ENCODE results near the gene DENND1A.

The DENND1A gene

DNA sequence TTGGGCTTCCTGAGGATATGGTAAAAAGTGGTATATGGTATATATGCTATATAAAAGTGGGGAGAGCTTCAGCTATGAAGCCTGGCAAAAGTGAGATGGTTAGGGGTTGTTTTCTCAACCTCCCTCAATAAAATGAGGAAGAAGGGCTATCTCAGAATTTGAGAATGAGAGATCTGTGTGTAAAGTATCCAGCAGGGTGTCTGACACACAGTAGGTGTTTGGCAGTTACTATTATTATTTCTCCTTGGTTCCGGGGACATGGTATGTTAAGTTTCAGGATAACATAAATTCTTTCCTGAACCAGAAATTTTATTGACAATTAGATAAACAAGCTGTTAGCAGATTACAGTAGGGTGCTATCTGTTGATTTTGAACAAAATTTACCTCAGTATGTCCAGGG is 94.1 kb downstream of the DENND1A start:
- TF ChIP-seq, protein P1, sequence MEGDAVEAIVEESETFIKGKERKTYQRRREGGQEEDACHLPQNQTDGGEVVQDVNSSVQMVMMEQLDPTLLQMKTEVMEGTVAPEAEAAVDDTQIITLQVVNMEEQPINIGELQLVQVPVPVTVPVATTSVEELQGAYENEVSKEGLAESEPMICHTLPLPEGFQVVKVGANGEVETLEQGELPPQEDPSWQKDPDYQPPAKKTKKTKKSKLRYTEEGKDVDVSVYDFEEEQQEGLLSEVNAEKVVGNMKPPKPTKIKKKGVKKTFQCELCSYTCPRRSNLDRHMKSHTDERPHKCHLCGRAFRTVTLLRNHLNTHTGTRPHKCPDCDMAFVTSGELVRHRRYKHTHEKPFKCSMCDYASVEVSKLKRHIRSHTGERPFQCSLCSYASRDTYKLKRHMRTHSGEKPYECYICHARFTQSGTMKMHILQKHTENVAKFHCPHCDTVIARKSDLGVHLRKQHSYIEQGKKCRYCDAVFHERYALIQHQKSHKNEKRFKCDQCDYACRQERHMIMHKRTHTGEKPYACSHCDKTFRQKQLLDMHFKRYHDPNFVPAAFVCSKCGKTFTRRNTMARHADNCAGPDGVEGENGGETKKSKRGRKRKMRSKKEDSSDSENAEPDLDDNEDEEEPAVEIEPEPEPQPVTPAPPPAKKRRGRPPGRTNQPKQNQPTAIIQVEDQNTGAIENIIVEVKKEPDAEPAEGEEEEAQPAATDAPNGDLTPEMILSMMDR (IDR thresholded peaks at IDR 0.05; ENCODE audit: low read depth, low read length) = no peak
- no peak overlapping the region for H3K4me3 ChIP-seq (ENCODE audit: low read depth, low read length)

DNA sequence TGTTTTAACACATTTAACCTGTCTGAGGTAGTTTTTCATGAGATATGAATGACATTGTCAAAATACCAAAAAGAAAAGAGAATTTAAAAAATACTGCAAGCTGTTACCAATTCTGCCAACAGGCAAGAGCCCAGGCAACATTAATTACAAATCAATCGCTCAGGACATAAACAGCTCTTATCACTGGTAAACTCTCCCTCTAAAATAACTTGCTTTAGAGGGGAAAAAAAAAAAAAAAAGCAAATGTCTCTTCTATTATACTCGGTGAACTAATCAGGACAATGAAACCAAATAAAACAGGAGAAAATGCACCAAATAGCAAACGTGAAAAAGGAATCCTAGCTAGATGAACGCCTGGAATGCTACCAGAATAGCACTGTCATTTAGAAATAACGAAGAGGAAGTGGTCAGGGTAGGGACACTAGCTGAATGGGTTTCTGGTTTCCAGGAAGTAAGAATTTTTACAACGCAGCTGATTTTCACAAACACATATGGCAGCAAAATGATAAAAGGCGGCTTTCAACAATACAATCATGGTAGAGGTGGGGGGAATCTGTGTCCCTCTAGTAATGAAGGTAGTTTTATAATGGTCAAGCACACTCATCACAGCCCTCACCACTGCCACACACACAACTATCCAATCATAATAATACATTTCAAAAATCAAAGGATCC is 94.9 kb downstream of the DENND1A start:
- TF ChIP-seq, protein P1 (IDR thresholded peaks at IDR 0.05; ENCODE audit: low read depth, low read length) = no peak
- no peak overlapping the region for H3K4me3 ChIP-seq (ENCODE audit: low read depth, low read length)

DNA sequence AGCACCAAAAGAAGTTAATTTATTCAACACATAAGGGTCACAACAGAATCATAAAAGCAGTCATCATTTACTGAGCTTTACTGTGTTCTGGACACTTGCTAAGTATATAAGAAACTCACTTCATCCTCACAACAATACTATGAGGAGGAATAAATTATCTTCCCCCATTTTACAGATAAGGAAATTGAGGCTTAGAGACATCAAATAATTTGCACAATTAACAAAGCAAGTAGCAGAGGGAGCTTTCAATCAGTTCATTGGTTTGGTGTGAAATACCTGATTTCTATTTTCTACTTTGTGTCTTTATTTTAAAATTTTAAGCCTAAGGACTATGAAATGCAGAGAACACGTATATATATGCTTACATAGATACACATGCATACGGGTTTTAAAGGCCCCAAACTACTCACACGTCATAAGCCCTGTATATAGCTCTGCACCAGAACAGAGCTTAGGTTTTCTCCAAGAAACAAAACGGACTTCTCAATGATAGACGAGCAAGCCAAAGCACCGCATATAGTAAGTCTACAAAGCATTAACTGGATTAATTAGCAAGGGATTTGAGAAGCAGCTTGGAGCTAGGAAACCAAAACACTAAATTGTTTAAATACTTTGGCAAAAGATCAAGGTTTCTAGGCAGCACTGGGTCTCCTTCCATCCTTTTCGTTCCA is 95.6 kb downstream of the DENND1A start:
- TF ChIP-seq, protein P1 (IDR thresholded peaks at IDR 0.05; ENCODE audit: low read depth, low read length) = no peak
- no peak overlapping the region for H3K4me3 ChIP-seq (ENCODE audit: low read depth, low read length)

DNA sequence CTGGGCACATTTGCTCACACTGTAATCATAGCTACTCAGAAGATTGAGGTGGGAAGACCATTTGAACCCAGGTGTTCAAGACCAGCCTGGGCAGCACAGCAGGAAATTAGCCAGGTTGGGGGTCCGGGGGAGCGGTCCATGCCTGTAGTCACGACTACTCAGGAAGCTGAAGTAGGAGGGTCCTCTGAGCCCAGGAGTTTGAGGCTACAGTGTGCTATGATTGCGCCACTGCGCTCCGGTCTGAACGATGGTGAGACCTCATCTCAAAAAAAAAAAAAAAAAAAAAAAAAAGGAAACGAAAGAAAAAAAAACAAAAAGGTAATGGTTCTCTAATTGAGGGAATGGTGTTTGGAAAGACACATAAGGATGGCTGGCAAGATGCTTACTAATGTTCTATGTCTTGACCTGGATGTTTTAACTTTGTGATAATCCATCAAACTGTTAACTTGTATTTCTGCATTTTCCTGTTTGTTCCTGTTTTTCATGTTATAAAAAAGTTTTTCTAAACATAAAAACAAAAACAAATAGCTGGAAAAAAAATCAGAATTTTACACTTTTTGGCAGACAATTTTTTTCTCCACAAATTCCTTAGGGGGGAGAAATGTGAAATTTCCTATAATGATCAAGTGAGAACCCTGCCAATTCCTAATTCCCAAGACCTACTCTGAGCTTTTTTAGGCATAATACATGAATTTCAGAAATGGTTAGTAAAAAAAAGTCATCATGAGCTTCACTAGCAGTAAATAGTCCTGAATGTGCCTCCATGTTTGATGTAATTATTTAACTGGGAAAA is 96.9 kb downstream of the DENND1A start:
- TF ChIP-seq, protein P1 (IDR thresholded peaks at IDR 0.05; ENCODE audit: low read depth, low read length) = no peak
- no peak overlapping the region for H3K4me3 ChIP-seq (ENCODE audit: low read depth, low read length)

DNA sequence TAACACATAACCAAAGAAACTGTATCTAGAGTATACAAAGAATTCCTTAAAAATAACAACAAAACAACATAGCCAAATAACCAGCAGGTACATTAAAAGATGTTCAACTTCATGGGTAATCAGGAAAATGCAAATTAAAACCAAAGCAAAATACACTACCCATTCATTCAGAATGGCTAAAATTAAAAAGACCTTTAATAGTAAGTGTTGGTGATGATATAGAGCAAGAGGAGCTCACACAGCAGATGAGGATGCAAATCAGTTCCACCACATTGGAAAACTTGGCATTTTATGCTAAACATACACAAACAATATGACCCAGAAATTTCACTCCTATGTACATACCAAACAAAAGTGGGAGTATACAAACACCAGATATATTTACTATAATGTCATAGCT is 97.8 kb downstream of the DENND1A start:
- H3K4me3 ChIP-seq (ENCODE audit: low read depth, low read length) = no peak overlapping the region
- TF ChIP-seq, protein P1 (IDR thresholded peaks at IDR 0.05; ENCODE audit: low read depth, low read length) = no peak

DNA sequence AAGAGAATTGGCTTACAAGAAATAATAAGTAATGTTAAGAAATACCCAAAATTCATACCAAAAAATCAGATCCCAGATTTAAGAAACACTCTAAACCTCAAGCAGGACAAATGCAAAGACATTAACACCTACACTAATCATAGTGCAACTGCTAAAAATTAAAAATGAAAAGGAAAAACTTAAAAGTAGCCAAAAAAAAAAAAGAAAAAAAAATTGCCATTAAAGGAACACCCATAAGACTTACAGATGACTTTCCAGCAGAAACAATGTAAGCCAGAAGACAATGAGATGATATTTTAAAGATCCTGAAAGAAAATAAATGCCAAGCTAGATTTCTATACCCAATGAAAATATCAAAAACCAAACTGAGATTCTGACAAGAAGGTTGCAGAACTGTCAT is 101.5 kb downstream of the DENND1A start:
- no peak overlapping the region for H3K4me3 ChIP-seq (ENCODE audit: low read depth, low read length)
- TF ChIP-seq, protein P1 (IDR thresholded peaks at IDR 0.05; ENCODE audit: low read depth, low read length) = no peak
